HG02763 (cell line): Measurements from ENCODE around the gene HSPA1L.
"Not testable (repeated sequence)": the region's sequence is repeated elsewhere in the genome, so short reads cannot be mapped to it uniquely, and the experiment has no call there.

Experiments
- ATAC-seq: cut with Tn5 transposase; IDR thresholded peaks from one replicate; pipeline ENCODE4 v1.9.1; 2021; ENCODE audit warnings: mild to moderate bottlenecking, moderate library complexity; ENCODE audit not compliant: unreplicated experiment

HSPA1L gene

DNA sequence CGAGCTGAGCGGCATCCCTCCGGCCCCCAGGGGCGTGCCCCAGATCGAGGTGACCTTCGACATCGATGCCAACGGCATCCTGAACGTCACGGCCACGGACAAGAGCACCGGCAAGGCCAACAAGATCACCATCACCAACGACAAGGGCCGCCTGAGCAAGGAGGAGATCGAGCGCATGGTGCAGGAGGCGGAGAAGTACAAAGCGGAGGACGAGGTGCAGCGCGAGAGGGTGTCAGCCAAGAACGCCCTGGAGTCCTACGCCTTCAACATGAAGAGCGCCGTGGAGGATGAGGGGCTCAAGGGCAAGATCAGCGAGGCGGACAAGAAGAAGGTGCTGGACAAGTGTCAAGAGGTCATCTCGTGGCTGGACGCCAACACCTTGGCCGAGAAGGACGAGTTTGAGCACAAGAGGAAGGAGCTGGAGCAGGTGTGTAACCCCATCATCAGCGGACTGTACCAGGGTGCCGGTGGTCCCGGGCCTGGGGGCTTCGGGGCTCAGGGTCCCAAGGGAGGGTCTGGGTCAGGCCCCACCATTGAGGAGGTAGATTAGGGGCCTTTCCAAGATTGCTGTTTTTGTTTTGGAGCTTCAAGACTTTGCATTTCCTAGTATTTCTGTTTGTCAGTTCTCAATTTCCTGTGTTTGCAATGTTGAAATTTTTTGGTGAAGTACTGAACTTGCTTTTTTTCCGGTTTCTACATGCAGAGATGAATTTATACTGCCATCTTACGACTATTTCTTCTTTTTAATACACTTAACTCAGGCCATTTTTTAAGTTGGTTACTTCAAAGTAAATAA lies 2.2 kb upstream of the HSPA1L start:
- ATAC-seq = not testable (repeated sequence)

DNA sequence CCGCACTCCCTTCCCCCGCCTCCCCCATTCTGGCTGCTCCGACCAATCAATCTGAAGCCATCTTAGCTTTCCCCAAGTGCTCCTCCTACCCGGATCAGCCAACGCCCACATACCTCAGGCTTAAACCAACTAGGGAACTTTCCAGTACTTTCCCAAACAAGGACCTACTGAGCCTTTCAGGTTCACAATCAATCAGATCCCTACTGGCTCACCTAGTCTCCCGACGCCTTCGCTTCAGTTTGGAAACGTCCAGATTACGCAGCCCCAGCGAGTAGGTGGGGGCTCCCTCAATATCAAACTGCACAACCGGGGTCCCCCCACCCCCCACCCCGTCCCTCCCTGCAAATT lies 432 bp downstream of the HSPA1L start:
- no peak for ATAC-seq

DNA sequence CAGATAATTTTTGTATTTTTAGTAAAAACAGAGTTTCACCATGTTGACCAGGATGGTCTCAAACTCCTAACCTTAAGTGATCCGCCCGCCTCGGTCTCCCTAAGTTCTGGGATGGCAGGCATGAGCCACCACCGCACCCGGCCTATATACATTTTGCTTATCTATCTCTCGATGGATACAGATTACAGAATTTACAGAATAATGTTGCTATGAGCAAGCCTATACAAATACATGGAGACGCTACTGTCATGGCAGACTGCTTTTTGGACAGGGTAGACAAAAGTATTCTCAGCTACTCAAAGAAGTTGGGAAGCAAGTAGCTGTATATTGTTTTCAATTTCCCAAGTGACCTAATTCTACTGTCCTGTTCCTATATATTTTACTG lies 1.6 kb downstream of the HSPA1L start:
- no peak for ATAC-seq

DNA sequence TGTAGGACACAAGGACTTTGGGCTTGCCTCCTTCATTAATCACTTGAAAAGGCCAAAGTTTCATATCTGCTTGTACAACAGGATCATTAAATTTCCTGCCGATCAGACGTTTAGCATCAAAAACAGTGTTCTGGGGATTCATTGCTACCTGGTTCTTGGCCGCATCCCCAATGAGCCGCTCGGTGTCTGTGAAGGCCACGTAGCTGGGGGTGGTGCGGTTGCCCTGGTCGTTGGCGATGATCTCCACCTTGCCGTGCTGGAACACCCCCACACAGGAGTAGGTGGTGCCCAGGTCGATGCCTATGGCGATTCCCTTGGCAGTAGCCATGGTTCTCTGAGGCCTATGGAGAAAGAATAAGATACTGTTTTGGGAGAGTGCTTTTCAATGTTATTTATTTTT lies 3.4 kb downstream of the HSPA1L start:
- ATAC-seq = no peak

DNA sequence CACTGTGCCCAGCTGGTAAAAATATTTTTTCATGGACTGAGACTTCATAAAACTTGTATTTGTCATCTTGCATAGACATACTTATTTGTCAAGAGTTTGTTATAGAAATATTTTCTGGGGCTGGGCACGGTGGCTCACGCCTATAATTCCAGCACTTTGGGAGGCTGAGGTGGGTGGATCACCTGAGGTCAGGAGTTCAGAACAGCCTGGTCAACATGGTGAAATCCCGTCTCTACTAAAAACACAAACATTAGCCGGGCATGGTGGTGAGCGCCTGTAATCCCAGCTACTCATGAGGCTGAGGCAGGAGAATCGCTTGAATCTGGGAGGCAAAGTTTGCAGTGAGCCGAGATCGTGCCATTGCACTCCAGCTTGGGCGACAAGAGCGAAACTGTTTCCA lies 6.5 kb downstream of the HSPA1L start:
- ATAC-seq = not testable (repeated sequence)

DNA sequence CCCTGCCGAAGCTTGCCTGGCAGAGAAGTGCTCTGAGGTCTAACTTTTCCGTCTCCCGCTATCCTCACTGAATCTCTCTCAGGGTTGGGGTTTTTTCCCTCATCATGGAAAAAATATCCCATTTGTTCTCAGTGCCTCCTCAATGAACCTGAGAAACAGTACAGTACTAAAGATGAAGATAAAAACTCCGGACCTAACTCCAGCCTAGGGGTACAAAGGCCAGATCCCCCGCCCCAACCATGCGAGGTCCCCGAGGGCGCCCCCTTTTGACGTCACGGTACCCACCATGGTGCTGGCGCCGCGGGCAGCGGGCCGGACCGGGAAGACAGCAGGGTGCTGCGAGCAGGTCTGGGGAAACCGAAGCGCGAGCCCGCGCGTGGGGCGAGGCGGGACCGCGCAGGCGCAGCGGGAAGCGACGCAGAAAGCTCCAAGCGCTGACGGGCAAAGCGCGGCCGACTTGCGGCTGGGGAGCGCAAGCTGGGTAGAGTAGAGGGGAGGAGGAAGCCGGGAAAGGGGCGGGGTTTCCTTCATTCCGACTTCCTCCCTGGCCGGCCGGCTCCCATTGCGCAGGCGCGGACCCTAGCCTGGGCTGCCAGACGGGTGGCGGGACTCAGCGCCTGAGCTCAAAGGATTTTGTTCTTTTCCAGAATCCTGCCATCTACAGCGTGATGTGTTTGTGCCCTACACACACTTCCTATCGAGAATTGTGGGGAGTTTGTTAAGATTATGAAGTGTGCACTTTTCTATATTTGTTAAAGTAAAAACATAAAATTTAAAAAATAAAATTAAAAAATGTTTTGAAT lies 8.4 kb downstream of the HSPA1L start, which contains the start of gene LSM2:
TSS of gene LSM2 (minus strand) at position 497 of the 803 bp plus-strand sequence. CDS start at position 288, 209 bp downstream.
- ATAC-seq = peak; percentile 88

DNA sequence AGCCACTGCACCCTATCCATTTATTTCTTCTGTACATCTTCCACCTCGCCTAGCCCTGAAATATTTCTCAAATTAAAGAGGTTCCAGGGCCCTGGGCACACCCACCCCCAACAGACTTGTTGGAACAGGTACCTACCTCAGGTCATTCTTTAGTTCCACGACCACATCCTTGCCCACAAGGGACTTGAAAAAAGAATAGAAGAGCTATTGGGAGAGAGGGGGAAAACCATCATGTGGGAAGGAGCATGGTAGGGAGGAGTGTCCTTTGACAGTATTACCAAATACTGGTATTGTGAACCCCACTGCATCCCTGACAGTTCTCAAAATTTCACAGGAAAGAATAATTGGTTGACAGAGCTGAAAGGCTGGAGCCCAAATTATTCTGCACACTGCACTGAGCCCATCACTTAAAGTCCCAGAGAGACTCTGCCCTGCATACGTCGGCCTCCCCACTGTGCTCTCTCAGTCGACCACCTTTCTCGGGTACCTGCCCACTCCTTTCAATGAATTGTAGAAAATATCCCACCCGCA lies 9.1 kb downstream of the HSPA1L start:
- no peak for ATAC-seq

DNA sequence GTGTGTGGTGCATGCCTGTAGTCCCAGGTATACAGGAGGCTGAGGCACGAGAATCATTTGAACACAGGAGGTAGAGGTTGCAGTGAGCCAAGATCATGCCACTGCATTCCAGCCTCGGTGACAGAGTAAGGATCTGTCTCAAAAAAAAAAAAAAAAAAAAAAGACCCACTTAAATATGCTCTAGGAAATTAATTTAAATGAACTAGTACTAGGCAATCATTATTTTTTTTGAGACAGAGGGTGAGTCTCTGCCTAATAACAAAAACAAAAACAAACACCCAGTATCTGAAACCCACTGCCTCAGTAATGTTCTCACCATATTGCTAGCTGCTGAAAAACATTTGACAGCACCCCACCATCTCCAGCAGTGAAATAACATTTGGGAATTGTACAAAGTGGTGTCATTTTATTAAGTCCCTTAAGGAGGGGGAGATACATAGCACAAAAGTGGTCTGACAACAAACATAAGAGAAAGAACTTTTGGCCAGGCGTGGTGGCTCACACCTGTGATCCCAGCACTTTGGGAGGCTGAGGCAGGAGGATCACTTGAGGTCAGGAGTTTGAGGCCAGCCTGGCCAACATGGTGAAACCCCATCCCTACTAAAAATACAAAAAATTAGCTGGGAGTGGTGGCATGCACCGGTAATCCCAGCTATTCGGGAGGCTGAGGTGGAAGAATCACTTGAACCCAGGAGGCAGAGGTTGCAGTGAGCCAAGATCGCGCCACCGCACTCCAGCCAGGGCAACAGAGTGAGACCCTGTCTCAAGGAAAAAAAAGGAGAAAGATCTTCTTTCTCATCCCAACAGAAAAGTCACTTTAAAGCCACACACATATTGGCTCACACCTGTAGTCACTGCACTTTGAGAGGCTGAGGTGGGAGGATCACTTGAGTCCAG lies 13.8 kb downstream of the HSPA1L start:
- ATAC-seq = not testable (repeated sequence)

DNA sequence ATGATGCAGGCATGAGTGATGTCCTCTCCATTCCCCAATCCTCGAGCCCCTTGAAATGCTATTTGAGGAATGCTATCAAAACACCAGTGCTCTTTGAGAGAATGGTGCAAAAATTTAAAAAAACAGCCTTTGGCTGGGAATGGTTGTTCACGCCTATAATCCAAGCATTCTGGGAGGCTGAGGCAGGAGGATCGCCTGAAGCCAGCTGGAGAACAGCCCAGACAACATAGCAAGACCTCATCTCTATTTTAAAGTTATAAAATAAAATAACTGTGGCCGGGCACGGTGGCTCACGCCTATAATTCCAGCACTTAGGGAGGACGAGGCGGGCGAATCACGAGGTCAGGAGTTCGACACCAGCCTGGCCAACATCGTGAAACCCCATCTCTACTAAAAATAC lies 15.3 kb downstream of the HSPA1L start:
- ATAC-seq = no peak

DNA sequence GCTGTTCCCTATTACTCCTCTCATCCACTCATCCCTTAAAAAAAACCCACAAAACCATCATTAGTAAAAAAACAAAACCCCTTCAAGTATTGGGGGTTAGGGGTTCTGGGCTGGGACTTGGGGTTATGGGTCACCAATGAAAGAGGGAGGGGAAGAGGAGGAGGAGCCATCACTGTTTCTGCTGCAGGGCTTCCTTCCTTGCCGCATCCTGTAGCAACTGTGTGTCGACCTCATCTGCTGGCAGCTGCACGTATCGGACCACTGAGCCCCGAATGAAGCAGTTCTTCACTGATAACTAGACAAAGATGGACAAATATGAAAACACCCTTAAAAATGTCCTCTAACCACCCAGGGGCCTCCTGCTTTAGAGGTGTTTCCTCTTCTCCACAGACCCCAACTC lies 17.5 kb downstream of the HSPA1L start:
- ATAC-seq = no peak

DNA sequence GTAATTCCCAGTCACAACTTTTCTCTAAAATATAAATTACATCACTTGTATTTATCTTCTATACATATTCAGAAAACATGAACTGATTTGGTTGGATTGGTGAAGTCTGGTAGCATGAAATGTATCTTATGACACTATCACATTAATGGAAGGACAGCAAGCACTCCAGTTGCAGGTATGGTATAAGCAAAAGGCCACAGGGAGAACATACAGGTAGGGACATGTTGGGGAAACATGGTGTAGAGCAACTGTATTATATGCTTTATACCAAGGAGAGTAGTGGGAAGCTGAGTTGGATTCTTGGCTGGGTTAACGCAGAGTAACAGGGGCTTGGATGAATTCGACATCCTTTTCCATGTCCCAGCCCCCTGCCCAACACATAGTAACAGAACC lies 18.1 kb downstream of the HSPA1L start:
- ATAC-seq = no peak

DNA sequence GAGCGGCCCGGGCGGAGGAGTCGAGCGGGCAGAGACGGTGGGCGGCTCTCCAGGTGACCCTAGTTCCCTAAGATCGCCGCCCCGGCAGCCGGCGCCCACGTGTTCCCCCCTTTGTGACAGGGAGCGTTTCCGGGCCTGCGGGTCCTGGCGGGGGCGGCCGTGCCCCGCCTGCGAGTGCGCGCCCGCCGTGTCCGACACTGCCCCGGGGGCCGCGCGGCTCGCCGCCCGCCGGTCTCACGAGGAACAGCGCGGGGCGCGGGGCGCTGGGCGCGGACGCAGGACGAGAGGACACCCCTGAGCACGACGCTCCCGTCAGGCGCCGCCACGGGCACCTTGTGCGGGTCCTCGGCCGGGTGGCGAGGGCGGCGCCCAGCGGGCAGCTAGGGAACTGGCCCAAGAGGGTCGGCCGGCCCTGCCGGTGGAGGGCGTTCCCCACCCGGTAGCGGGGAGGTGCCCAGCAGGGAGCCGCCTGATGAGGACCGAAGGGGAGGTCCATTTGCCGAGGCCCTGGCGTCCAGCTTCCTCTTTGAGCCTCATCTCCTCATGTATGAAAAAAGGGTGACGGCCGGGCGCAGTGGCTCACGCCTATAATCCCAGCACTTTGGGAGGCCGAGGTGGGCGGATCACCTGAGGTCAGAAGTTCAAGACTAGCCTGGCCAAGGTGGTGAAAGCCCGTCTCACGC lies 19.3 kb downstream of the HSPA1L start, which contains the start of gene VARS1:
TSS of gene VARS1 (minus strand) at position 137 of the 683 bp plus-strand sequence. CDS start 535 bp downstream, outside the sequence.
- ATAC-seq = peak; percentile 76

DNA sequence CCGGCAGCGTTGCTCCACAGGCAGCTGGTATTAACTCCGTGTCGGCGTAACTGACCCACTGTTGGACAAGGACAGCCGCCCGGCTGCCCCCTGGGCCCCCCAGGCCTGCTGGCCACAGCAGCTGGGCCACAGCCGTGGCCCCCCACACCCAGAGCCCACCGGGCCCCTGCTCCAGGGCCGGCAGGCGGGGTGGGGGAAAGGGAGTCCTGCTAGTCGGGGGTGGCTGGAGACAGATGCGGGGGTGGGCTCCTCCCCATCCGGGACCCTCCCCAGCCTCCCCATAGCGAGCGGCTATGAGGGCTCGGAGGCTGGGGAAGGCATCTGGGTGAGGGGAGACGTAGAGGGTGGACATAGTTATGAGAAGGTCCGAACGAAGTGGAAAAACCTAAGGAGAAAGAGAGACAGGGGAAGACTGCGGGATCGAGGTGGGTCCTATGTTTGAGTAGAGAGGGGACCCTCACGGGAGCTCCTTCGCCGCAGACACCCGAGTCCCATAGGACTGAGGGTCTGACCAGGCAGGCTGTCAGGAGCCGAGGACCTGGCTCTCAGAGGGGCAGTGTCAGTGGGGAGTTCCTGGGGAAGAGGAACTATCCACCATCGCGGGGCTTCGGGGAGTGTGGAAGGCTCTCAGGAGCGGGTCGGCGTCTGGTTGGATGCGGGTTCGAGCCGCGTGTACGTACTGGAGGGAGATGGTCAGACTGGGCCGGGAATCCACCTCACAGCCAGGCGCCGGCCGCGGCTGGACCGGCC lies 20.0 kb downstream of the HSPA1L start:
- ATAC-seq = peak; percentile 16

DNA sequence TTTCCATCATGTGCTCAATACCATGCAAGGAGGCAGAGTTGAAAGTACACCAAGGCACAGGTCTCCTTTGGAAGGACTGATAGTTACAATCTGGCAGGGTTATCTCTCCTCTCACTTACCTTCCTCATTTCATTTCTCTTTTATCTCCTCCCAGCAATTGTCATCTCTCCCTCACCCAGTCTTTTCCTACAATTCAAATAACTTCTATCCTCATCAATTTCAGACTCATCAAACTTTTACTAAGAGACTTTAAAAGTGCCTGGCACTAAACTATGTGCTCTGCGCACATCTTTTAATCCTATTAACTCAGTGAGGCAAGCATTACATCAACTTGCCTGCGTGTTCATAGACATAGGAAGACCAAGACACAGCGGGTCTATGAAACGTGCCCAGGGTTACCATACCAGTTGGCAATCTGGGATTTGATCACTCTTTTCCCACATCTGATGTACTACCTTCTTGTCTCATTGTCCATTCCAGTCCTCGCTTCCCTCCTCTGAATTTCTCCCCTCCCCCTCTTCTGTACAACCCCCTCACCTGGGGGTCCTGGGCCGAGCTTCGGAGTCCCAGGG lies 20.7 kb downstream of the HSPA1L start:
- no peak for ATAC-seq

DNA sequence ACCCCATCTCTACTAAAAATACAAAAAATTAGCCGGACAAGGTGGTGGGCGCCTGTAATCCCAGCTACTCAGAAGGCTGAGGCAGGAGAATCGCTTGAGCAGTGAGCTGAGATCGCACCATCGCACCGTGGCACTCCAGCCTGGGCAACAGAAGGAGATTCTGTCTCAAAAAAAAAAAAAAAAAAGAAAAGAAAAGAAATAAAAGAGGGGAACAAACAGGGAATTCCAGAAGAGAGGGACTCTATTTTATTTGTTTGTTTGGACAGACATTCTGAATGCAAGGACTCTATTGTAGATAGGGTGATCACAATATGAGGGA lies 21.2 kb downstream of the HSPA1L start:
- ATAC-seq = not testable (repeated sequence)

DNA sequence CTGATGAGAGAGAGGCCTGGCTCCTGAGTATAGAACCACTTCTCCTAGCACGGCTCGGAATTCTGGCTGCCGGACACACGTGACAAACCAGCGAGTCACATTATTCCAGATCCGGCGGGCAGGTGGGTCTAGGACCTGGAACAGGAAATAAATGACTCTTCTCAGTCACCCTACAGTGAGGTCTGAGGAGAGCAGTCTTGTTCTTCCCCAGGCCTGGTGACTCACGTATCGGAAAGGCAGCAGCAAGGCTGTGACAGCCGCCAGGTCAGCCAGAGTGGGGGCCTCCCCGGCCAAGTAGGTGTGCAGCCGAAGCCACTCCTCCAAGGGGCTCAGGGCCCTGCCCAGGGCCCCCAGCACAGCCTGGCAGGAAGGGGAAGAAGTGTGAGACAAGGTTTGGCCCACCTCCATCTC lies 22.3 kb downstream of the HSPA1L start:
- ATAC-seq = no peak

DNA sequence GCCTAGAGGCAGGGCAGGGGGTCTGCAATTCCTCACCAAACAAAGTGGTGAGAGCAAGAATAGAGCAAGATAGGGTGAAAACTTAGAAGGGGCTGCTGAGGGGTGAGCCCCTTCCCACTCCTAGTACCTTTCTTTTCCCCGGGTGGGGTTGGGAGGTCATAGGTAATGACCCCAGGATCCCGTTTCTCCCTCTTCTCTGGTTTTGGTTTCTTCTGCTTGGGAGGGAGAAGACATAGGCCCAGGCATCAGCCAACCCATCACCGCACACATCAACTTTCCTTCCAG lies 23.1 kb downstream of the HSPA1L start:
- no peak for ATAC-seq

DNA sequence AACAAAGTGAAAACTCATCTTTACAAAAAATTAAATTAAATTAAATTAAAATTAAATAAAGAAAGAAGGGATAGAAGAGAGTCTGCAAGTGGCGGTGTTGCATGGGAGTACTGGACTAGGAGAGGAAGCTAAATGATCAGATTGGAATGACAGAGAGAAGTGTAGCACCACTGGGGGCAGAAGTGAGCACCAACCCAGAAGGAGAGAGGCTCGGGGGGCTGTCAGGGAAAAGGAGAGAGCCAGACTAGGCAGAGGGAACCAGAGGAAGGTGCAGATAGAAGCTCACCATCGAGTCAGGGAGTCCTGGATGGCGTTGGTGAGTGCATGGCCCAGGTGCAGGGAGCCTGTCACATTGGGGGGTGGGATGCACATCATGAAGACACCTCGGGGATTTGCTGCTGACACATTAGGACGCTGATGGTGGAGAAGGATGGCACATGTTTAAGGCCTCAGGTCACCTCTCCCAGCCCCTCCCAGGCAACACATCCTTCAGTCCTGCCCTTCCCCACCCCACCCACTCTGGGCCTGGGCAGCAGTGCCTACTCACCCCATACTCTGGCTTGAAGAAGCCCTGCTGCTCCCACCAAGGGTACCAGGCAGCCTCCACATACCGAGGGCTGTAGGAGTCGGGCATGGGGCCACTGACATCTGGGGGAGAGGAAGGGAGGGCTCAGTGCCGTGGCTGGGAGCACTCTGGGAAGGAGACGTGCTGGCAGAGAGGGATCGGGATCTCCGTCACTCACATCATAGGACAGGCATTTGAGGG lies 23.6 kb downstream of the HSPA1L start:
- no peak for ATAC-seq

DNA sequence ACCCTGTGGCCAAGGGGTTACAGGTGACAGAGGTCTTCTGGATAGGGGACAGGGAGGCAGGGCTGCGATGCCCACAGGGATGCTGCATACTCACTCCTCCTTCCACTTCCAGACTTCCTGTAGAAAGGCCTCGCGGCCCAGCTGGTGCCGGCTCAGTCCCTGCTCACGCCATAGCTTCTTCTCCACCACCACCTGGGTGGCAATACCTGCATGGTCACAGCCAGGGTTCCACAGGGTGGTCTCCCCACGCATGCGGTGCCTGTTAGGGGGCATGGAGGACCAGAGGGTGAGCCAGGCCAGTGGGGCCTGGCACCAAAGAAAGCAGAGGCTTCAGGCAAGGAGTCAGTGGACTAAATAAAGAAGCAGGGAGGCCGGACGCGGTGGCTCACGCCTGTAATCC lies 29.6 kb downstream of the HSPA1L start:
- no peak for ATAC-seq
